RPMI8226 (cell line): ENCODE data around the gene KIF6.

Experiments used
- DNase-seq: peaks from one replicate; pipeline ENCODE4 v3.0.0-alpha.2; 2015

The KIF6 gene

GRCh38 chr6:39585641-39586040, 139.6 kb downstream of the KIF6 start:
- DNase-seq: no peak

- DNase-seq: no peak
These were observed 147.6 kb downstream of the KIF6 start for GRCh38 chr6:39577446-39578165.

GRCh38 chr6:39576556-39577303, 148.5 kb downstream of the KIF6 start:
- DNase-seq: no peak

GRCh38 chr6:39574991-39575390, 150.2 kb downstream of the KIF6 start:
- no peak for DNase-seq

- DNase-seq: no peak
These were observed 151.7 kb downstream of the KIF6 start for GRCh38 chr6:39573541-39573940.

GRCh38 chr6:39572661-39573340, 152.4 kb downstream of the KIF6 start:
- no peak for DNase-seq

- no peak for DNase-seq
These were observed 156.3 kb downstream of the KIF6 start for GRCh38 chr6:39568896-39569295.

- no peak for DNase-seq
These were observed 158.1 kb downstream of the KIF6 start for GRCh38 chr6:39567091-39567490.

GRCh38 chr6:39566456-39566855, 158.8 kb downstream of the KIF6 start:
- DNase-seq: no peak

GRCh38 chr6:39565956-39566355, 159.3 kb downstream of the KIF6 start:
- no peak for DNase-seq

GRCh38 chr6:39563566-39564311, 161.5 kb downstream of the KIF6 start:
- DNase-seq: no peak

- DNase-seq: peak; percentile 34
These were observed 163.5 kb downstream of the KIF6 start for GRCh38 chr6:39561536-39562266.

GRCh38 chr6:39560915-39561314, 164.3 kb downstream of the KIF6 start:
- no peak for DNase-seq

- DNase-seq: no peak
These were observed 166.5 kb downstream of the KIF6 start for GRCh38 chr6:39558591-39559190.

- no peak for DNase-seq
These were observed 167.1 kb downstream of the KIF6 start for GRCh38 chr6:39558079-39558478.

GRCh38 chr6:39555136-39555535, 170.1 kb downstream of the KIF6 start:
- DNase-seq: no peak

- DNase-seq: peak; percentile 10
These were observed 171.1 kb downstream of the KIF6 start for GRCh38 chr6:39553860-39554802.

GRCh38 chr6:39553029-39553428, 172.2 kb downstream of the KIF6 start:
- no peak for DNase-seq

- no peak for DNase-seq
These were observed 175.0 kb downstream of the KIF6 start for GRCh38 chr6:39550191-39550590.

GRCh38 chr6:39546731-39547130, 178.5 kb downstream of the KIF6 start:
- no peak for DNase-seq

GRCh38 chr6:39543950-39544349, 181.3 kb downstream of the KIF6 start:
- no peak for DNase-seq
